Fibroblast of pulmonary artery (primary cell): Measurements from ENCODE around the gene MPHOSPH10.
"Not testable (repeated sequence)": the region's sequence is repeated elsewhere in the genome, so short reads cannot be mapped to it uniquely, and the experiment has no call there.

Experiments used
- DNase-seq: peaks from one replicate; pipeline ENCODE4 v3.0.0-alpha.2; 2010; ENCODE audit warnings: low read depth
- H3K4me3 ChIP-seq: replicated peaks from 2 replicates; pipeline ENCODE4 v1.5.1; 2011; ENCODE audit warnings: low read depth, mild to moderate bottlenecking, control low read depth, low read length, moderate library complexity
- TF ChIP-seq, protein P1 (sequence below): IDR thresholded peaks from 2 replicates; pipeline ENCODE4 v1.5.1; 2011; ENCODE audit warnings: mild to moderate bottlenecking, control low read depth, low read length, inconsistent platforms; ENCODE audit errors: missing control alignments

MPHOSPH10 gene

GRCh38 chr2:71101656-71102055 is 28.8 kb upstream of the MPHOSPH10 start:
- no peak overlapping the region for H3K4me3 ChIP-seq
- DNase-seq = peak; percentile 65
- TF ChIP-seq, protein P1, sequence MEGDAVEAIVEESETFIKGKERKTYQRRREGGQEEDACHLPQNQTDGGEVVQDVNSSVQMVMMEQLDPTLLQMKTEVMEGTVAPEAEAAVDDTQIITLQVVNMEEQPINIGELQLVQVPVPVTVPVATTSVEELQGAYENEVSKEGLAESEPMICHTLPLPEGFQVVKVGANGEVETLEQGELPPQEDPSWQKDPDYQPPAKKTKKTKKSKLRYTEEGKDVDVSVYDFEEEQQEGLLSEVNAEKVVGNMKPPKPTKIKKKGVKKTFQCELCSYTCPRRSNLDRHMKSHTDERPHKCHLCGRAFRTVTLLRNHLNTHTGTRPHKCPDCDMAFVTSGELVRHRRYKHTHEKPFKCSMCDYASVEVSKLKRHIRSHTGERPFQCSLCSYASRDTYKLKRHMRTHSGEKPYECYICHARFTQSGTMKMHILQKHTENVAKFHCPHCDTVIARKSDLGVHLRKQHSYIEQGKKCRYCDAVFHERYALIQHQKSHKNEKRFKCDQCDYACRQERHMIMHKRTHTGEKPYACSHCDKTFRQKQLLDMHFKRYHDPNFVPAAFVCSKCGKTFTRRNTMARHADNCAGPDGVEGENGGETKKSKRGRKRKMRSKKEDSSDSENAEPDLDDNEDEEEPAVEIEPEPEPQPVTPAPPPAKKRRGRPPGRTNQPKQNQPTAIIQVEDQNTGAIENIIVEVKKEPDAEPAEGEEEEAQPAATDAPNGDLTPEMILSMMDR = no peak

- no peak for DNase-seq
Observed at GRCh38 chr2:71102981-71103681, 27.3 kb upstream of the MPHOSPH10 start.

GRCh38 chr2:71103809-71104208 is 26.6 kb upstream of the MPHOSPH10 start:
- H3K4me3 ChIP-seq = no peak overlapping the region
- TF ChIP-seq, protein P1 = no peak
- DNase-seq = no peak

More at GRCh38 chr2:71102981-71103681, 27.3 kb upstream of the MPHOSPH10 start:
- TF ChIP-seq, protein P1 = no peak
- no peak overlapping the region for H3K4me3 ChIP-seq

DNA sequence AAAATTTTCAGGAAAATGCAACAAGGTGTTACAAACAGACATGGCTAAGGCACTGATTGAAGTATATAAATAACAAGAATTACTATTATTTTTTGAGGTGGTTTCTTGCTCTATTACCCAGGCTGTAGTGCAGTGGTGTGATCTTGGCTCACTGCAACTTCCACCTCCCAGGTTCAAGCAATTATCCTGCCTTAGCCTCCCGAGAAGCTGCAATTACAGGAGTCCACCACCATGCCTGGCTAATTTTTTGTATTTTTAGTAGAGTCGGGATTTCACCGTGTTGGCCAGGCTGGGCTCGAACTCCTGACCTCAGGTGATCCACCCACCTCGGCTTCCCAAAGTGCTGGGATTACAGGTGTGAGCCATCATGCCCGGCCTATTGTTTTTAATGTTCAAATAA is 24.0 kb upstream of the MPHOSPH10 start:
- H3K4me3 ChIP-seq, DNase-seq: not testable (repeated sequence)

- TF ChIP-seq, protein P1 = no peak
- H3K4me3 ChIP-seq = no peak overlapping the region
- no peak for DNase-seq
Observed at GRCh38 chr2:71108091-71108490, 22.3 kb upstream of the MPHOSPH10 start.

- no peak overlapping the region for H3K4me3 ChIP-seq
- TF ChIP-seq, protein P1 = no peak
Observed at GRCh38 chr2:71113843-71114242, 16.6 kb upstream of the MPHOSPH10 start.

DNA sequence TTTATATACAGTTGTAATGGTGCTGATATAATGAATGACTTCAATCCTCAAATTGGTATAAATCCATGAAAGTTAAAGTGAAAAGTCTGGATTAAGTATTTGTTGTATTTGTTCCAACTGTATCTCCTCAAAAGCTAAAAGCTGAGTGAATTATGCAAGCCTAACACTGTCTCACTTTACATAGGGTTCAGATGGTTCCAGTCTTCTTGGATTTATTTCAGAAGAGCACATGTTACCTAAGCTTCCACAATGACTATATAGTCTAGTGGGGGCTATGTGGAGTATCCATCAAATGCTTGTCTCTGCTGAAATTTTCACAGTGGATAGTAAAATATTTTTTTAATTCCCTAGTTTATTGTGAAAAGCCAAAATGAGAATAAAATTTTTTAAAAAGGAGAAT is 13.4 kb upstream of the MPHOSPH10 start:
- H3K4me3 ChIP-seq = no peak overlapping the region
- TF ChIP-seq, protein P1 = no peak
- no peak for DNase-seq

More at GRCh38 chr2:71113843-71114242, 16.6 kb upstream of the MPHOSPH10 start:
- no peak for DNase-seq
